ENCODE measurements around the gene CKMT1A.
"Not testable (repeated sequence)": the region's sequence is repeated elsewhere in the genome, so short reads cannot be mapped to it uniquely, and the experiment has no call there.

Gene CKMT1A

DNA sequence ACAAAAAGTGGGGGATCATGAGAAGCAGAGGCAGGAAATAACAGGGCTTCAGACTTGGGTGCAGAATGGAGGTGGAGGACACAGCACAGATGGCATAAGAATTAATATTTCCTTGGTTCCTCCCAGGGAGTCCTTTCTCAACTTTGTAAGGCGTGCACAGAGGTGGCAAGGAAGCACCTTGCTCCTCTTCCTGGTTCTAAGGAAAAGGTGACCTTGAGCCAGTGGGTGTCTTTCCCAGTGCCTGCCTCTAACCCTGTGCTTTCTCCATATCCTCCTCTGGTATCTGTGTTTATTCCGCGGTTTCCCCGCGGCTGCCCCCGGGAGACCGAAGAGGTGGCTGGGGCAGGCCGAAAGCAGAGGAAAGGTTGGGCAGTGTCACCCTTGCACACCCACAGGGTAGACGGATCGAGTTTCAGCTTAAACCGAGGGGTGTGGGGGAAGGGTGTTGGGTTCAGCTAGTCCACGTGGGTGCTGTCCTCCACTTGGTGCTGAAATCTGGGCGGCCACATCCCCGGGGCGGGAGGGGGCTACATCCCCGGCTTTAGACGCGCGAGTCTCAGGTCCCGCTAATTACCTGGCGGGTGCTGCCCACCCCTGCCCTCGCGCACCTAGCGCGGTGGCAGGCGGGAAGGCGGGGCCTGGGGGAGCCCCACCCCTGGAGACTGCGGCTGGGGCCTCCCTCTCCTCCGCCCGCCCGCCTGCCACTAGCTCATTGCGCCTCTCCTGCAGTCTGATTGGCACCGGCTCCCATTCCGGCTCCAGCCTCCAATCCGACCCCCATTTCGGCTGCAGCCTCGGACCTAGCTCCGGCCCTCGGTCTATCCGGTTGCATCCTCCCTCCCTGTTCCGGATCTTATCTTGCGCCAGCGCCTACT is at the start of gene CKMT1A:
CKMT1A (plus strand) TSS at position 712 of the 875 bp plus-strand sequence. CDS start 192 bp downstream, outside the sequence.
- FAIRE-seq: not testable (repeated sequence)

DNA sequence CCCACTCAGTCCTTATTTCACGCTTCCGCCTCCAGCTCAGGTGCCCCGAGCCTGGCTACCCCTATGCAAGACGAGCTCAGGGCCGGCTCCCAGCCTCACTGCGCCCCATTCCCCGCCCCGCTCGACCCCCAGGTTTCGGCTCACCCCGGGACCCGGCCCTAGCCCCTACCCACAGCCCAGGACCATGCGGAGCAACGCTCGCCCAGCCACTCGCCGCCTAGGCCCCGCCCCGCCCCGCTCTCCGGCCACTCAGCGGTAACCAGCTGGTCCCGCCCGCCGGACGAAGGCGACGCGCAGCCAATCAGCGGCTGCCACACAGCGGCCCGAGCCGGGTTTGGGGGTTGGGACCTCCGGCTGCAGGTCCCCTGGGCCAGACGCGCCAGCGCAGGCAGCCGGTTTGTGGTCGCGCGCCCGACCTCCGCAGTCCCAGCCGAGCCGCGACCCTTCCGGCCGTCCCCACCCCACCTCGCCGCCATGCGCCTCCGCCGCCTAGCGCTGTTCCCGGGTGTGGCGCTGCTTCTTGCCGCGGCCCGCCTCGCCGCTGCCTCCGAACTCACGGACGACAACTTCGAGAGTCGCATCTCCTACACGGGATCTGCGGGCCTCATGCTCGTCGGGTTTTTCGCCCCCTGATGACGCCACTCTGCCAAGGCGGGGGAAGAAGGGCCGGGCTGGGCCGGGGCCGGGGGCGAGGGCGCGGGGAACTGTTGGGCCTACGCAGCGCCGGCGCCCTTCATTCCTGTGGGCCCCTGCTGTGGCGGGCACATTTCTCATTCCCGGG is 44.8 kb upstream of the CKMT1A start, which contains the start of gene CATSPER2:
CATSPER2 (minus strand) TSS at position 196 of the 781 bp plus-strand sequence. CDS start 783 bp downstream, outside the sequence.
- no peak for FAIRE-seq

DNA sequence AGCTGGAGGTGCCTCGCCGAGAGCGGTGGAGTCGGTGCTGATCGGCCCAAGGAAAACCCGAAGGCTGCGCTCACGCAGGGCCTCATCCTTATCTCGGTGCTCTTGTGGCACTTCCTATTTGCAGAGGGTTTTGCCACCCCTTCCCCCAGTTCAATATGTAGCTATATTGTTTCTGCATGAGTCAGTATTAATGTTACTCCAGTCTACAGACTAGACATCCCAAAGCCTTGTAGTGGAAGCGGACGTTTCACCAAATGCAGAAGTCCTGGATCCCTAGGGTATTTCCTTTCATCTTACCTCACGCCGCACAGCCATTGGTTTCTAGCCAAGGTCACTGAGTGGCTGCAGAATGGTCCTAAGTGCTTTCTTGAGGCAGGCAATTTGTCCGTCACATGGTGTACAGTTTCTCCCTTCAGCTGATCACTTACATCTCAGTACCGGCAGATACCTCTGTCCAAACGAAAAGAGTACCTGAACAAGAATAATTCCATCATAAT is 44.2 kb upstream of the CKMT1A start:
- not testable (repeated sequence) for FAIRE-seq

DNA sequence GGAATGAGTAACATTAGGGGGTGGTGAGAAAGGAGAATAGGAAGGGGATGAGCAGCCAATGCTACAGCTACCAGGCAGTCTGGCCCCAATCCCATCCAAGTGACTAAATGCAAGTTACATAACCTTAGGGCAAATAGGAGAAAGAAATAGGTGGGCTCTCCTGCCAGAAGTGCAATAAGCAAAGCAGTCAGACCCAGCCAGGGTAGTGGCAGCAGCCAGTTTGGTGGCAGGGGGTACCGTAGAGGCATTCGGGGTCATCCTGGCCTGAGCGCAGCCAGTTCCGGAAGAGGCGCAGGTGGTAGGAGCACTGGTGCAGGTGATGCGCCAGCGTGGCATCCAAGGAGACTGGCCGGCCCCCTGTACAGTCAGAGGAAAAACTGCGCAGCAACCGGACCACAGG is 33.9 kb upstream of the CKMT1A start:
- not testable (repeated sequence) for FAIRE-seq

DNA sequence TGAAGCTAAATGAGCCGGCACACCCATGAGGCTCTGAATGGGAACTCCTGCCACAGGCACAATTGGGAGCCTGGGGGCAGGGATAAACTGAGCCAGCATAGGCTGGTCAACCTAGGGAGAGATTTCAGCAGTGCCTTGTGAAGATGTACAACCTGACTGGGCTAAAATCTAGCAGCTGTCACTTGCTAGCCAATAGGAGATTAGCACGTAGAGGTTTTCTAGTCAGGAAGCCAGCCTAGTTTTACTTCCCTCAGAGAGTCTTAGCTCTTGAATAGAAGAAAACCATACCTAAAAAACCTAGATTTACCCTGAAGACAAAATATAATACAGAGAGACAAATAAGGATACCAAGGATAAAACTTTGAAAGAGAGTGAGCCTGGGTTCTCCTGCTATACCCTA is 31.4 kb upstream of the CKMT1A start:
- FAIRE-seq: not testable (repeated sequence)

DNA sequence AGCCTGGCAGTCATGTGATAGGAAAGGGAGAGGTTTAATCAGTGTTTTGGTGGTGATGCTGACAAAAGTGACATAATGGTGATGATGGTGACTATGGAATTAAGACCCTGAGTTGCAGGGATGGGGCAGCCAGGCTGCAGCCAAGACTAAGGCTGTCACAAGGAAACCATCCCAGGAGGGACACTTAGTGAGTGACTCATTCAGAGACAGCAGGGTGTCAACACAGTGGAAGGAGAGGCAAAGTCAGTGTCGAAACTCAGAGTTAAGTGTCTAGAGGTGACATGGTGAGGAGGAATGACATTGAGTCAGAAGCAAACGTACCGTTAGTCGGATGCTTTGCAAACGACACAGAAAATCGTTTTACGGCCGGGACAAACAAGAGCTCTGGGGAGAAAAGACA is 30.3 kb upstream of the CKMT1A start:
- not testable (repeated sequence) for FAIRE-seq

DNA sequence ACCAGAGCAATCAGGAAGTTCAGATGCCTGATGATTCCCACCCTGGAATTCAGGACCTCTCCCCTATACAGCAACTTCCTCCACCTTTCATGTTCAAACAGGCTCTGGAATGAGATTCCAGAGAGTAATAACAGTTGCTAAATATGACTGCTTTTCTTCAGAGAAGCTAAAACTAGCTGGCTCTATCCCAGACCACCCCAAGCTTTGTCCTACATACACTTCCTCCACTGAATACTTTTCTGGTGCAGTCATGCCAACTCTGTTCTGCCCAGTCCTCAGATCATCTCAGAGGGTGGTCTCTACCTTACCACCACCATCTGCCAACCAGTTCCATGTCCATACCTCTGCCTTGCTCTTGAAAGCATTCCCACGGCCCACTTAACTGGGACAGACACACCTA is 27.5 kb upstream of the CKMT1A start:
- not testable (repeated sequence) for FAIRE-seq

DNA sequence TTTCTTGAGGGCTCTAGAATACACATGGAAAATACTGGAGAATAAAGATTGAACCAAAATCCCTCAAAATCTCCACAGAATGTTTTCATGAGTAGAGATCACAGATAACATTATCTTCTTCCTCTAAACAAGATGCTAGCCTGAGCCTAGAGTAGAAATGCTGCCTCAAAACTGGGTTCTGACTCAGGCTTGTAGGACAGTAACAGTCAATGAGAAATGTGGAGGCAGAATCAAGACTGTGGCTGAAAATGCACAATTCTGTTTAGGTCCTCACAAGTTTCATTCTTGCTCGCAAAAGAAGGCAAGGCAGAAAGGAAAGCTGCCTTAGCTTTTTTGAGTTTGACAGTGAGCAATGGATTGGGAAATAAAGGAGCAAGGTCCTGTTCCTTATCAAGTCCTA is 19.5 kb upstream of the CKMT1A start:
- FAIRE-seq: not testable (repeated sequence)

DNA sequence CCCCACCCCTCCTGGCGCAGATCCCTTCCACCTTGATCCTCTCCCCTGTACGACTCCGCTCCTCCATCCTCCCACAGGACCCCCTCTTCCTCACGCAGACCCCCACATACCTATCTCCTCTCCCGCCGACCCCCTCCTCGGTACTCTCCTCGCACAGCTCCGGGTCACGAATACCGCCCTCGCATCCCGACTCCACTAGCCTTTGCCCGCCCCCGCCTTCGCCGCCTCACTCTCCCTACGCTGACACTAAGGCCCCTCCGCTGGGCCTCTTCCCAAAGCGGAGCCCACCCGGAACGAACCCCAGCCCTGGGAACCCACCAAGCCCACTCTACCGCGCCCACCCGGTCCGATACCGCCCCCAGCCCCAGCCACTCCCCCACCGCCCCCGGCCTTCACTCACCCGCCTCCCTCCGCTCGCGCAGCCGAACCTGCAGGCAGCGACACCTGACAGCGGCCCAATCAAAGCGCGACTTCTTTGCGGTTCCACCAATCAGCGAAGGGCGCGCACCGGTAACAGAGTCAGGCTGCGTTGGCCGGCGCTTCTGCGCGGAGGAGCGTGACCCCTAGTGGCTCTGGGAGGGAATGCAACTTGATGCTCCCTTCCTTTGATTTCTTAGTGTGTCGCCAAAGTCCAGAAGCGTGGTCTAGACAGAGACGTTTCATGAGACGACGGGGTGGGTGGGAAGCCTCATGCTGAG is 3.9 kb upstream of the CKMT1A start:
- FAIRE-seq: not testable (repeated sequence)

DNA sequence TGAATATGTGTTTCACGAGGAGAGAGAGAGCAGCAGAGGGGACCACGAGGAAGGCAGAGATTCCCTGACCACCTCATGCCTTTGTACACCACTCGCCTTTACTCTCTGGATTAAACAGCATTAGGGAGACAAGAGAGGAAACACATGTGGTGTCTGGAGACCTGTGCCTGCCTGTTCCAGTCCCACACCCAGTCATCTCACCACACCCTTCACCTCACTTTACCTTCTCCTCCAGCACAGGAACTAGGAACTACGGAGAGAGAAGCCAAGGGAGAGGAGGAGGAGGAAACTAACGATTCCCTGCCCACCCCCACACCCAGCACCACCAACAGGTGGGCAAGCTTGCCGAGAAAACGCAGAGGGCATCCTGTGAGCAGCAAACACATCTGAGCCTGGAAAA is 980 bp upstream of the CKMT1A start:
- FAIRE-seq: not testable (repeated sequence)

DNA sequence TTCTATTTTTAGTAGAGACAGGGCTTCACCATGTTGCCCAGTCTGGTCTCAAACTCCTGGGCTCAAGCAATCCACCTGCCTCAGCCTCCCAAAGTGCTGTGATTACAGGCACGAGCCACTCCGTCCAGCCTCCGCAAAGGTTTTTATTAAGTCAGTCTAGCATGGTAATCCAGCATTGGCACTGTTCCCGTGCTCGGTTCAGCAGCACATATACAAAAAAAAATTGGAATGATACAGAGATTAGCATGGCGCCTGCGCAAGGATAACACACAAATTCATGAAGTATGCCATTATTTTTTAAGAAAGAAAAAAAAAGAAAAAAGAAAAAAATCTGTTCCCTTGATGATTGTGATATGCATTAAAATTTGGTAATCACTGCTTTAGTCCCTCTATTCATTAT is 8.5 kb downstream of the CKMT1A start:
- no peak for FAIRE-seq

DNA sequence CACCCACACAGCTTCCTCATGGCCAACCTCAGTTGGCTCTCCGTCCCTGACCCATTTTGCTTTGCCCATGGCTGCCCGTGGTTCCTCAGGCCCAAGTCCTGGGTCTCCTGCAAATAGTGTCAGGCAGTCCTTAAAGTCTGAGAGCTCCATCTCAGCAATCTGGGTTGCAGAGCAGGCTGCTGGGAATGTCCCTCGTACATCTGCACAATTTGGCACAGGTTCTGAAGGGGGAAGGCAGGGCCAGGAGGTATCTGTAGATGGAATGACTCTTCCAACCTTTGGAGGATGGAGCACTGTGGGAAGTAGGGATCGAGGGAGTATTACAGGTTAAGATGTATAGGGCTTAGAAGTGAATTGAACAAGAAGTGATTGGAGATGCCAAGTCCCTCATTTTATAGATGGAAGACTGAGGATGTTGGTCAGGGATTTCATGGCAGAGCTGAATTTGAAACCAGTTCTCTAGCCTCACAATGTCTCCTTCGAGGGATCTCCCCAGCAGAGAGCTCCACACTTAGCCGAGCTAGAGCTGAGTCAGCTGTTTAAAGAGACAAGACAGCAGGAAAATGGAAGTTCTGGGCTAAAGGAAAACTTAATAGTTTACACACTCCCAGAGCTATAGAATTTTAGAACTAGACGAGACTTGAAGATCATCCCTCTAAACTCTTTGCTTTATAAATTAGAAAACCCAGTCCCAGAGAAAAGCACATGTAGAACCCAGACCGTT is 9.2 kb downstream of the CKMT1A start:
- no peak for FAIRE-seq

DNA sequence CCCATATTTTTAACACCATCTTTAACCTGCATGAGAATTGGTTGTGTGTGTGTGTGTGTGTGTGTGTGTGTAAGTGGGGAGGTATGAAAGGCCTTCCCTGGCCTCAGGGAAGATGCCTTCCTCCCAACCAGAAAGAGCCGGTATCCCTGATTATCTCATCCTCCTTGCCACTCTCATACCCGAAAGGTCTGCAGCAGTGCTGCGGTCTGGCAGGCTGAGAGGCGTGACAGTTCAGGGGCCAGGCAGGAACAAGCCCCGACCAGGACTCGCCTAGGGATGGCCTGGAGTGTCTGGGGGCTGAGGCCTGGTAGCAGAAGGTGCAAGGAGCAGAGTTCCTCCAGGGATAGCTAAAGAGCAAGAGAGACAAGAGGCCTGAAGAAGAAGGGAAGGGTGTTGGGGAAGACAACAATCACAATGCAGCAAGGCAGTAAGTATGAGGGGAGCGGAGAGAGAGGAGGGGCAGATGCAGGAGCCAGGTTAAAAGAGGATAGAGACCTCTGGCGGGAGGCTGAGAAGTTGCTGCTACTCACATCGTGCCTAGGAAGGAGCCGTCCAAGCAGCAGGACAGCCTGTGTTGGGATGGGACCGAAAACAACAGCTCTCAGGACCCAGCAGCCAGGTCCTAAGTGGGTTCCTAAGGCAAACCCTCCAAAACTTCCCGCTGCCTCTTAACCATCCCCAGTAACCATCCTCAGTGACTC is 16.9 kb downstream of the CKMT1A start:
- FAIRE-seq: not testable (repeated sequence)

DNA sequence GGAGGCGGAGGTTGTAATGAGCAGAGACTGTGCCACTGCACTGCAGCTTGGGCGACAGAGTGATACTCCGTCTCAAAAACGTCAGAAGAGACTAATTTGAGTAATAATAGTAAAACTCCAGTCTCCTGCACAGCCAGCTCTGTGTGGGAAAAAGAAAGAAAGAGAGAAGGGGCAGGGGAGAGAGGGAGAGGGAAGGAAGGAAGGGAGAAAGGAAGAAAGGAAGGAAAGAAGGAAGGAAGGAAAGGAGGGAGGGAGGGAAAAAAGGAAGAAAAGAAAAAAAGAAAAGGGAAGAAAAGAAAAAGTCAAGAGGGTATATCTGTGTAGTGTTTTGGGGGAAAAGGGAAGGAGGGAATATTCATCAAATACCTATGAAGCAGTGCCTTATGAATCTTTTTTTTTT is 29.5 kb downstream of the CKMT1A start:
- FAIRE-seq: no peak

DNA sequence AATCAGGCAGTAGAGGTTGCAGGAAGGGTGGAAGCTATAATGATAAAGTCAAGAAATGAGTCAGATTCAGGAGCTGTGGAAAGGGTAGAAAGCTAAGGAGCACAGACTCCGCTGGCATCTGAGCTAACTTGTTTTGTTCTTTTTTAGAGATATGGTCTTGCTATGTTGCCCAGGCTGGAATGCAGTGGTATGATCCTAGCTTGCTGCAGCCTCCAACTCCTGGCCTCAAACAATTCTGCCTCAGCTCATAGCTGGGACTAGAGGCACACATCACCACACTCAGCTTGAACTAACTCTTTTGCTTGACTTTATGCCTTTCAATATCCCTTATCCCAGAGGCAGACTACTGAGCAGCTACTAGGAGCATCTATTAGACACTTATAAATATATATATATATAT is 32.6 kb downstream of the CKMT1A start:
- FAIRE-seq: not testable (repeated sequence)

DNA sequence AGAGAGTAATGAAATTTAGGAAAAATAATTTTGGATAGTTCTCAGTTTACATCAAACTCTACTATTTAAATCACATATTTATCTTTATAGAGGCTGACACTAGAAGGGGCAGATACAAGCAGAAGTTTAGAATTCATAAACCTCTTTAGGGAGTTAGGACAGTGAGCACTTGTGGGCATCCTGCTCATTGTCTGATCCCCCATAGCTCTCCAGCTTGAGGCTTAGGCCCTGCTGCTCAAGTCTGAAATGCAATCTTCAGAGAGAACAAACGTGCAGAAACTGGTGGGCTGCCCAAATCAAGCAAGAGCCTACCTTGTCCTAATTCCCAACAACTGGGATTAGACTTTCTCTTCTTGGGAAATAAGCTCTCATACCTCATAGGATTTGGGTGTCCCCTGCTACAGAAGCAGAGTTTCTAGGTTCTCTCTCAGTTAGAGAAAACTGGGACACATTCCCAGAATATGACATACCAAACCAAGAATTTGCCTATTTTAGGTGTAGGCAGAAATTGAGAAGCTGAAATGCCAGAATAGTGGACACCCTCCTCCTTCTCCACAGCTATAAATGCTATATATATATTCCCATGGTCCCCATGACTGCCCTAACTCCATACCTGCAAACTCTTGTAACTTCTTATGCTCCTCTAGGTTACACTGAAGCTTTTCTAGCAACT is 34.5 kb downstream of the CKMT1A start:
- not testable (repeated sequence) for FAIRE-seq

DNA sequence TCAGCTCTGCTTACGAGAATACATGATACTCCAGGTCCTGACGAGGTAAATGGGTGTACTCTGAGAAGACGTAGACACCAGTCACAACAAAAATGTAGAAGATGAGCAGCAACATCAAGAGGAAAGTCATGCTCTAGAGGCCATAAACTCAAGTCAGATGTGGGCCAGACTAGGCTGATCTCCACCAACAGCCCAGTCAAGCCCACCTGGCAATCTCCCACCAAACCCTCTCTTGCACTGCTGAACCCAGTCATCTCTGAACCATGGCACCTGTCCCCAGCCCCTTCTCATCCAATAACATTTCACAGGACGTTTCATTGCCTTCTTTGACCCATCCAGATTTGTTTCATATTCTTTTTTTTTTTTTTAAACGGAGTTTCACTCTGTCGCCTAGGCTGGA is 41.8 kb downstream of the CKMT1A start:
- FAIRE-seq: no peak

DNA sequence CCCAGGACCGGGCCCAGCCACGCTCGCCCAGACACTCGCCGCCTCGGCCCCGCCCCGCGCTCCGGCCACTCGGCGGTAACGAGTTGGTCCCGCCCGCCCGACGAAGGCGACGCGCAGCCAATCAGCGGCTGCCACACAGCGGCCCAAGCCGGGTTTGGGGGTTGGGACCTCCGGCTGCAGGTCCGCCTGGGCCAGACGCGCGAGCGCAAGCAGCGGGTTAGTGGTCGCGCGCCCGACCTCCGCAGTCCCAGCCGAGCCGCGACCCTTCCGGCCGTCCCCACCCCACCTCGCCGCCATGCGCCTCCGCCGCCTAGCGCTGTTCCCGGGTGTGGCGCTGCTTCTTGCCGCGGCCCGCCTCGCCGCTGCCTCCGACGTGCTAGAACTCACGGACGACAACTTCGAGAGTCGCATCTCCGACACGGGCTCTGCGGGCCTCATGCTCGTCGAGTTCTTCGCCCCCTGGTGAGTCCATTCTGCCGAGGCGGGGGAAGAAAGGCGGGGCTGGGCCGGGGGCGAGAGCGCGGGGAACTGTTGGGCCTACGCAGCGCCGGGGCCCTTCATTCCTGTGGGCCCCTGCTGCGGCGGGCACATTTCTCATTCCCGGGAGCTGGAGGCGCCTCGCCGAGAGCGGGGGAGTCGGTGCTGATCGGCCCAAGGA is 52.7 kb downstream of the CKMT1A start, which contains the start of gene PDIA3:
PDIA3 (plus strand) TSS at position 194 of the 658 bp plus-strand sequence; CDS start at position 296, 102 bp downstream.
- FAIRE-seq: not testable (repeated sequence)

DNA sequence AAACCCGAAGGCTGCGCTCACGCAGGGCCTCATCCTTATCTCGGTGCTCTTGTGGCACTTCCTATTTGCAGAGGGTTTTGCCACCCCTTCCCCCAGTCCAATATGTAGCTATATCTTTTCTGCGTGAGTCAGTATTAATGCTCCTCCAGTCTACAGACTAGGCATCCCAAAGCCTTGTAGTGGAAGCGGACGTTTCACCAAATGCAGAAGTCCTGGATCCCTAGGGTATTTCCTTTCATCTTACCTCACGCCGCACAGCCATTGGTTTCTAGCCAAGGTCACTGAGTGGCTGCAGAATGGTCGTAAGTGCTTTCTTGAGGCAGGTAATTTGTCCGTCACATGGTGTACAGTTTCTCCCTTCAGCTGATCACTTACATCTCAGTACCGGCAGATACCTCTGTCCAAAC is 53.2 kb downstream of the CKMT1A start:
- not testable (repeated sequence) for FAIRE-seq

DNA sequence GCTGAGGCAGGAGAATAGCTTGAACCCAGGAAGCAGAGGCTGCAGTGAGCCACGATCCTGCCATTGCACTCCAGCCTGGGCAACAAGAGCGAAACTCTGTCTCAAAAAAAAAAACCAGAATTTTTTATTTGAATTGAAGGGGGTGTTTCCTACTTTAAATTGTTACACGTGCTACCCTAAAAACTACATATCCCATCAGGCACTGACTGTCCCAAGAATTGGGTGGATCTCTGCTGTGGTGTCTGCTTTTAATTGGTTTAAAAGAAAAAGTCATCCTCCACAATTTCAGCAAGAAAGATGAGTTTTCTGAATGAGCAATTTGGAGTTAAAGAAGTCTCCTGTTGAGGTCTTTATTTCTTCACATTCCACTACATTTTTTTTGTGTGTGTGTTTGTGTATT is 54.7 kb downstream of the CKMT1A start:
- no peak for FAIRE-seq
